Skin of body (tissue), 2 donors: ENCODE measurements around the gene ONECUT2. TPM values are rescaled to one million over a fixed set of nuclear protein-coding genes. Genes with fewer than 3 reads are reported as not detected.

Experiments
- DNase-seq: peaks from one replicate; lab custom pipeline; 2025; lab: John Stamatoyannopoulos, UW
- total RNA-seq: library from RNA; depleted of rRNA; stranded (reverse); fragments of >200 nt; gene quantifications from one replicate; pipeline ENCODE4 v1.2.3, GENCODE V29; 2014

Gene ONECUT2
- total RNA-seq, 1 donor from 2014 or later = 0.10 TPM

DNA sequence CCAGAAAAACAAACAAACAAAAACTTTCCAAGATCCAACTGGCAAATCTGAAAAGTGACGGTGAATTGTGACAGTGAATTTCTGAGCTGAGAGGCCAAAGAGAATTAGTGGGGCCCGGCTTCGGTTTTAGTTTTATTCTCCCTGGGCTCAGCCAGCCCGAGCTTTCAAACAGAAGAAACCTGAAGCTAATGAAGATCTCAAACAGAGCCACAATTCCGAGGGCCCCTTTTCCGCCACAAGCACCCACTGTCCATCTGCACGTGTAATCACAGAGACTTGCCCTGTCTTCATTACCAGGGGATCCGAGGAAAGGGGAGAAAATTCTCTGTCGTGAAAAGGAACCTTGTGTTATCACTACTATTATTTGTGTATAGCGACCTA lies 4.2 kb upstream of the ONECUT2 start:
- no peak for DNase-seq

DNA sequence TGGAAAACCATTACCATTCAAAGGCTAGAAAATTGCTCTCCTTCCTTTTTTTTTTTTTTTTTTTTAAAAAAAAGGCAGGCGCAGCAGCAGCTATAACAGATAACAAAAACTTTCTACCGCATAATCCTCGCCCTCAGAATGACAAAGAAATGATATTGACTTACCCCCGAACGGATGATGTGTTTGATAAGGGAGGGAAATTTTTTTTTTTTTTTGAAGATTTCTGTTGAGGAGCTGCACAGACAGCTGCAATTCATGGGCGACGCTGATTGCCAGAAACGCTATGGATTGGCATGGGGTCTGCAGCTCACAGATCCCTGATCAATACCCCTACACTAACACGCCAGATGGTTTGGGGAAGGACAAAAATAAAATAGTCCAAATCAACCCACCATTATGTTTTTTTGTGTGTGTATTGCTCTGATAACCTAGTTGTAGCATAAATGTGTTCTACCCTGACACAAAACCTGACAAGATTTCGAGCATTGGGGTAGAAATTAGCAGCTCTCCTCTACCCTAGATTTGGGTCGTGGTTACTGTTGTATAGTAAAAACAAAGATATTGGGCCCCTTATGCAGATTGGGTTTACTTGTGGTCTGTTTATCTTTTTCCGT lies 3.6 kb upstream of the ONECUT2 start:
- DNase-seq = no peak

DNA sequence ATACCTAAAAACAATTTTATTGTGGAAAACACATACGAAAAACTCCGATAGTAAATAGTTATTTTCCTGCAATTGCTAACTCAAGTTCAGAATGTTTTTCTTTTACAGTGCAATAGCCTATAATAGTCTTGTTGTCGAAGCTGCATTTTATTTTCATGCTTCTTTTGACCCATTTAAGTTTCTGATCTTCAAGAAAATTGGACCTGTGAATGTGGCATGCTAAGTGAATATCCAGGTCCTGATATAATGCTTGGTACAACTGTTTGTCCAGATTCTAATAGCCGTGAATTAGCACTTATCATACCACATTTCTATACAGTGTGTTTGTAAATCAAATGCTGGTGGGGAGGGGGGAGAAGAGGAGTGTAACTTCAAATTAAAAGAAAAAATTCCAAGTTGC lies 3.0 kb upstream of the ONECUT2 start:
- DNase-seq = no peak

DNA sequence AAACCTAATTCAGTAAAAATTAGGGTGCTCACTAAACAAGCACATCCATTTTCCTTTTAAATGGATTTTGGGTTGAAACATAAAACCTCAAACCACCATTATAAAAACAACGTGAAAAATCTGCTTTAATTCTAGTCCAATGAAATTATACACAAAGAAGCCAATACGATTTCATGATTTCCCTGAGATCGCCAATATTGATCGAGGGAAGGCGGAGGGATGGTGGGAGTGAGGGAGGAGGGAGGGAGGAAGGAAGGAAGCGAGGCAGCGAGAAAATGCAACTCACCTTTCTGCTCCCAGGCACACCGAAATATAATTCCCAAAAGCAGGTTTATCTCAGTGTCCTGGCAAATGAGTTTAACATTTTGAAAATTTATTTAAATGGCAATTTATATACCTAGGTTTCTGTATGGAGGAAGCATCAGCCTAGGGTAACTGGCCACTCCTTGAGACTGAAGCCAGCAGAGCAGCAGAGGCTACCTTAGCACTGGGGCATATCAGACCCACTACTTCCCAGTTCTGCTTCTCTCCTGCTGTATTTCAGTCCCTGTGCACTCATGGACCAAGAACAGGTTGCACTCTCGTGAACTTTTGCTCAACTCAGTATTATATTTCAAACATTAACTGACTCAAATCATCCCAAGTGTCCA lies 2.3 kb upstream of the ONECUT2 start:
- DNase-seq = no peak

DNA sequence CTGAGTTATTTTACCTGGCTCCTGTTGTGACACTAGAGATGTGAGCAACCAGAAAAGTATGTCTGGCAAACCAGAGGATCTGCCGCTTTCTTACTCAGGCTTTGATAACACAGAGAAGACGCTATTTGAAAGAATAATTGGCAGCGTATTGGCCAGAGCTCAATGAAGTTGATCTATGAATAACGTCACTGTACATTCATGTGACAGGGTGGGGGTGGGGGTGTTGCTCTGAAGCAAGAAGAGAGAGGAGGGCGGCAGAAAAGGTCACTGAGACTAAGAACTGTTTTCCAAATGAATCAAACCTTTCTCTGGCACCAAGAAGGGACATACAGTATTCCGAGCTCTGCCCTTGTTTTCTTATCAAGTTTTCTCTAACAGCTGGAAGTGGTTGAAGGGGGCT lies 1.7 kb upstream of the ONECUT2 start:
- DNase-seq = no peak

DNA sequence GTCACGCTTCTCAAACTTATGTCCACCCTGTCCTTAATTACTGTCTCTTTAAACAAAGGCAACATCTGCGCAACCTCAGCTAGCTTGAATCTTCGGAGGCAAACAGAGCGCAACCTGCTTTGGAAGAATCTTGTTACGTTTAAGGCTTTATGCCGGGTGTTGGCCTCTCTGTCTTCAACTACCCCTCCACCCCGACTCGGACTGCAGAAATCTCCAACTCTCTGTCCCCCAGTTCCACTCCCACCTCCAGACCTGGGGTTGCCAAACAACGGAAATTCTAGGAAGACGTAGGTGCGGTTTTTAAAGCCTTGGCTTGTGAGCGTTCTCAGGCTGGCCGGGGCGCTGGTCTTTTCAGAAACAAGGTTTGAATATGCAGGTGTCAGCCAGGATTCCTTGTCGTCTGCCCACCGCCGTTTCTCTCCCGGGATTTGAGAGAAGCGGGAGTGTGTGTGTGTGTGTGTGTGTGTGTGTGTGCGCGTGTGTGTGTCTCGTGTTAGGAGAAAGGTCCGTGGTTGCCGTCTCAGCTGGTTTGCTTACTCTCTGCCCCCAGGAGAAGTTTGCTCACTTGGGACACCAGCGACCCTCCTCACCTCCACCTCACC lies 1.1 kb upstream of the ONECUT2 start:
- no peak for DNase-seq

DNA sequence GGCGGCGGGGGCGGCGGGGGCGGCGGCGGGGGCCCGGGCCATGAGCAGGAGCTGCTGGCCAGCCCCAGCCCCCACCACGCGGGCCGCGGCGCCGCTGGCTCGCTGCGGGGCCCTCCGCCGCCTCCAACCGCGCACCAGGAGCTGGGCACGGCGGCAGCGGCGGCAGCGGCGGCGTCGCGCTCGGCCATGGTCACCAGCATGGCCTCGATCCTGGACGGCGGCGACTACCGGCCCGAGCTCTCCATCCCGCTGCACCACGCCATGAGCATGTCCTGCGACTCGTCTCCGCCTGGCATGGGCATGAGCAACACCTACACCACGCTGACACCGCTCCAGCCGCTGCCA lies 644 bp downstream of the ONECUT2 start:
- no peak for DNase-seq

DNA sequence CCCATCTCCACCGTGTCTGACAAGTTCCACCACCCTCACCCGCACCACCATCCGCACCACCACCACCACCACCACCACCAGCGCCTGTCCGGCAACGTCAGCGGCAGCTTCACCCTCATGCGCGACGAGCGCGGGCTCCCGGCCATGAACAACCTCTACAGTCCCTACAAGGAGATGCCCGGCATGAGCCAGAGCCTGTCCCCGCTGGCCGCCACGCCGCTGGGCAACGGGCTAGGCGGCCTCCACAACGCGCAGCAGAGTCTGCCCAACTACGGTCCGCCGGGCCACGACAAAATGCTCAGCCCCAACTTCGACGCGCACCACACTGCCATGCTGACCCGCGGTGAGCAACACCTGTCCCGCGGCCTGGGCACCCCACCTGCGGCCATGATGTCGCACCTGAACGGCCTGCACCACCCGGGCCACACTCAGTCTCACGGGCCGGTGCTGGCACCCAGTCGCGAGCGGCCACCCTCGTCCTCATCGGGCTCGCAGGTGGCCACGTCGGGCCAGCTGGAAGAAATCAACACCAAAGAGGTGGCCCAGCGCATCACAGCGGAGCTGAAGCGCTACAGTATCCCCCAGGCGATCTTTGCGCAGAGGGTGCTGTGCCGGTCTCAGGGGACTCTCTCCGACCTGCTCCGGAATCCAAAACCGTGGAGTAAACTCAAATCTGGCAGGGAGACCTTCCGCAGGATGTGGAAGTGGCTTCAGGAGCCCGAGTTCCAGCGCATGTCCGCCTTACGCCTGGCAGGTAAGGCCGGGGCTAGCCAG lies 1.2 kb downstream of the ONECUT2 start:
- DNase-seq = no peak

DNA sequence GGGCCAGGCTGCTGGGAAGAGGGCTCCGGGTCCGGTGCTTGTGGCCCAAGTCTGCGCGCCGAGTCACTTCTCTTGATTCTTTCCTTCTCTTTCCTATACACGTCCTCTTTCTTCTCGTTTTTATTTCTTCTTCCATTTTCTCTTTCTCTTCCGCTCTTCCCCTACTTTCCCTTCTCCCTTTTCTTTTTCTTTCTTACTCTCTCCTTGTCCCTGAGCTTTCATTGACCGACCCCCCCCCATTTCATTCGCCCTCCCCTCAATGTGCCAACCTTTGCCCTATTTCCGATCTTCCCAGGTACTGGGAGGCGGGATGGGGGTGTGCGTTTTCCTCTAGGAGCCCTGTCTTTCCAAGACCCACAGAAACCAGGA lies 1.8 kb downstream of the ONECUT2 start:
- DNase-seq = no peak

DNA sequence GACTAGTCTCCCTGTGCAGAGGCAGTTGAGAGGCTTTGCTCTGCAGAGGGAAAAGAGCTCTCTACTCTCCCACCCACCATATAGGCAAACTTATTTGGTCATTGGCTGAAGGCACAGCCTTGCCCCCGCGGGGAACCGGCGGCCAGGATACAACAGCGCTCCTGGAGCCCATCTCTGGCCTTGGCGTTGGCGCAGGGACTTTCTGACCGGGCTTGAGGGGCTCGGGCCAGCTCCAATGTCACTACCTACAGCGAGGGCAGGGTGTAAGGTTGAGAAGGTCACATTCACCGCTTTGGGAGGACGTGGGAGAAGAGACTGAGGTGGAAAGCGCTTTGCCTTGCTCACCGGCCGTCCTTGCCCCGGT lies 2.2 kb downstream of the ONECUT2 start:
- DNase-seq = no peak

DNA sequence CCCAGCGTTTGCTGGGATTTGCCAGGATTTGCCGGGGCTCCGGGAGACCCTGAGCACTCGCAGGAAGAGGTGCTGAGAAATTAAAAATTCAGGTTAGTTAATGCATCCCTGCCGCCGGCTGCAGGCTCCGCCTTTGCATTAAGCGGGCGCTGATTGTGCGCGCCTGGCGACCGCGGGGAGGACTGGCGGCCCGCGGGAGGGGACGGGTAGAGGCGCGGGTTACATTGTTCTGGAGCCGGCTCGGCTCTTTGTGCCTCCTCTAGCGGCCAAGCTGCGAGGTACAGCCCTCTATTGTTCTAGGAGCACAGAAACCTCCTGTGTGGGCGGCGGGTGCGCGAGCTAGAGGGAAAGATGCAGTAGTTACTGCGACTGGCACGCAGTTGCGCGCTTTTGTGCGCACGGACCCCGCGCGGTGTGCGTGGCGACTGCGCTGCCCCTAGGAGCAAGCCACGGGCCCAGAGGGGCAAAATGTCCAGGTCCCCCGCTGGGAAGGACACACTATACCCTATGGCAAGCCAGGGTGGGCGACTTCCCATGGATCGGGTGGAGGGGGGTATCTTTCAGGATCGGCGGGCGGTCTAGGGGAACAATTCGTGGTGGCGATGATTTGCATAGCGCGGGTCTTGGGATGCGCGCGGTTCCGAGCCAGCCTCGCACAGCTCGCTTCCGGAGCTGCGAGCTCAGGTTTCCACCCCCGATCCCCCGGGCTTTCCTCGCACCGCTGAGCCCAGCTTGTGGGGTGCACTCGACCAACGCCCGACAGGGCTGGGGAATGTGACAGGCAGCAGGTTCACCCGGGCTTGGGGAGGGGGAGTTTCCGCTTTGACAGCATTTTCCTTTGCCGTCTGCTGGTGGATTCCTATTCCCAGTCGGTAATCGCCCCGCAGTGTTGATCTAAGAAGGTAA lies 2.8 kb downstream of the ONECUT2 start:
- no peak for DNase-seq

DNA sequence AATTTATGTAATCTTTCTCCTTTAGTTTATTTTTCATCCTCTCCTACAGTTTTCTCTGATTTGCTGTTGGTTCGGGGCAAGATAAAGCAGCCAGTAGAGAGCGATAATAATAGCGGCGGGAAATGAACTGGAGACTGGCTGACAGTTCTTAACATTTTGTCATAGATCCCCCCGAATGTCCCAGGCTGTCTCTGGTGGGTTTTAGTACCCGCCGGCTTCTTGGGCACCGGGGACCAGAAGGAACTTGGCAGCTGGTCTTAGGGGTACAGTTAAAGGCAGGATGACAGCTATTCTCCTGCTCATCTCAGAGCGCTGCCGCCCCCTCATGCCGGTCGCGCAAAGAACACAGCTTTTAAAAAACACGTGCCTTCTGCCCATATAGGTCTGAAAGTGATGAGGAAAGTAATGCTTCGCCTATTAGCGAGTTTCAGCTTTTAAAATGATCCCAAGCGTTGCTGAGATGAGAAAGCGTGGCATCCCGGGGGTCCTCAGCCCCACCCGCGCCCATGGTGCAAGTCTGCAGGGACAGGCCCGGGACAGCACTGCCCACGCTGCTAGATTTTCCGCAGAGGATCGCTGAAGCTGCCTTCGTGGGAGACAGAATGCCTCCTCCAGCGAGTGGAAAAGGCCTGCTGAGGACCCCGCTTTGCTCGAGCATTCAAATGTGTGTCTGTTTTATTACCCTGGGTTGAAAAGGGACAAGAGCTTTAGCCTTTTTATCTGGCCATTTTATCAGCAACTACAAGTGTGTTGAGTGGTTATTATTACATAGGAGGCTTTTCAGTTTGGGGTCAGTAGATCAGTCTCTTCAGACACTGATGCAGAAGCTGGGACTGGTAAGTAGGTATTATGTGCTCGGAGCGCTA lies 3.8 kb downstream of the ONECUT2 start:
- no peak for DNase-seq

DNA sequence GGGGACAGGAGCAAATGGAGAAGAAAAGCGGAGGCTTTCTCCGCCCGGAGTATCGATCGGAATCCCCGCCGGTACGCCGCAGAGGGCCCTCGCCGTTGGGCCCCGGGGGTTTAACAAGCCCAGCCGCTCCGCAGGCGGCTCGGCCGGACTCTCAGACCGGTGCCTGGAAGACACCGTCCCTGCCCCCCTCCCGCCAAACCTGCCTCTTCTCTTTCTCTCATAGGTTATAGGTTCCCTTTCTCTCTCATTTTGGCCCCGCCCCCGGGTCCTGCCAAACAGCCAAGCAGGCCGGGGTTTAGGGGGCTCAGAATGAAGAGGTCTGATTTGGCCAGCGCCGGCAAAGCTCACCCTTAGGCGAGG lies 4.4 kb downstream of the ONECUT2 start:
- no peak for DNase-seq

DNA sequence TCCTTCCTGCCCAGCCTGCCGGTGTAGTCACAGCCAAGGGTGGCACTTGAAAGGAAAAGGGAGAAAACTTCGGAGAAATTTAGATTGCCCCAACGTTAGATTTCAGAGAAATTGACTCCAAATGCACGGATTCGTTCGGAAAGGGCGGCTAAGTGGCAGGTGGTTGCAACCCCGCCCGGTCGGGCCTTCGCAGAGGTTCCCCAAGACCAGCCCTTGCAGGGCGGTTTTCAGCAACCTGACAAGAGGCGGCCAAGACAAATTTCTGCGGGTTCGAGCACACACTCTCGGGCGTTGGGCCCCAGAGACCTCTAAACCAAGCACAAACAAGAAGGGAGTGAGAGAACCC lies 4.8 kb downstream of the ONECUT2 start:
- no peak for DNase-seq

DNA sequence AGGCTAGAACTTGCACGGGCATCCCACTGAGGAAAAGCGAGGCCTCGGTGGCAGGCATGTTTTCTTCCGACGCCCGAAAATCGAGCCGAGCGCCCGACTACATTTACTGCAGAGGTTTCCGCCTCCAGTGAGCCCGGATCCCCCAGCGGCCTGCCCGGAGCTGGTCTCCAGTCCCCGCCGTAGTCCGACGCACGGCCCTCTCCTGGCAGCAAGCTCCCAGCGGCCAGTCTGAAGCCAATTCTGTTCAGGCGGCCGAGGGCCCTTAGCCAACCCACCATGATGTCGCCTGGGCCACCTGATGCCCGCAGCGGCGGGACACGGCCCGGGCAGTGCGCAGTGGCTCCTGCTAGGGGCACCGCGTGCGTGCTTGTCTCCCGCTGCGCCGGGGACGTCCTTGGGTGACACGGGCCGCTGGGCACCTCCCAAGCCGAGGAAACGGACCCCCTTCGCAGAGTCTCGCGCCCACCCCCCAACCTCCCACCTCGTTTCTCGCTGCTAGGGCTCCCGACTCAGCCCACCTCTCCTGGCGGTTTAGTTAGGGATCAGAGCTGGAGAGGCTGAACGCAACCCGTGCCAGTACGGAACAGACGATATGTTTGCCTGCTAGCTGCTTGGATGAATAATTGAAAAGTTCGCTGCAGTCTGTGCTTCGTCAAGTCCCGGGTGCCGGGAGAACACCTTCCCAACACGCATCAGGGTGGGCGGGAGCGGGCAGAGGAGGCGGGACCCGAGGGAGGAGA lies 5.3 kb downstream of the ONECUT2 start:
- no peak for DNase-seq

DNA sequence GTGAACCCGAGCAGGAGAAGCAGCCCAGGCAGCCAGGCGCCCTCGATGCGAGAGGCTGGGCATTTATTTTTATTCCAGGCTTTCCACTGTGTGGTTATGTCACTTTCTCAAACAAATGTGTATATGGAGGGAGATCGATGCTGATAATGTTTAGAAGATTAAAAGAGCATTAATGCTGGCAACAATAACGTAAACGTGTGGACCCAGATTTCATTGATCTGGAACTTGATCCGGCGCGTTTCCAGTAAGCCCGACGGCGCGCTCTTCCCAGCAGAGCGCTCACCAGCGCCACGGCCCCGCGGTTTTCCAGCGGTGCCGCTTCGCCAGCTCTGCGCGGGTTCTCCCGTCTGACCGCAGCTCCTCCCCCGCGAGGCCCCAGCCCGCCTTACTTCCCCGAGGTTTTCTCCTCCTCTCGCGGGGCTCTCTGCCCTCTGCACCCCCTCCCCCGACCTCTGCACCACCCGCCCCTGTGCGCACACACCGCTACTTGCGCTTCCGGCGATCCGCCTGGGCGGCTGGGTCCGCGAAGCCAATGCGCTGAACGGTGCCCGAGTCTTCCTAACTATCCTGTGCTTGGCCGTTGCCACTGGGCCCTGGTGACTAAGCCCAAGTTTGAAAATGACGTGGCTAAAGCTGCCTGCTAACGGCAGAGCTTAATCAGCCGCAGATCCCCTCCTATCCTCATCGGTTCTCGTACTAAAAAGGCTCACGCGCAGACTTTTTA lies 6.1 kb downstream of the ONECUT2 start:
- no peak for DNase-seq

DNA sequence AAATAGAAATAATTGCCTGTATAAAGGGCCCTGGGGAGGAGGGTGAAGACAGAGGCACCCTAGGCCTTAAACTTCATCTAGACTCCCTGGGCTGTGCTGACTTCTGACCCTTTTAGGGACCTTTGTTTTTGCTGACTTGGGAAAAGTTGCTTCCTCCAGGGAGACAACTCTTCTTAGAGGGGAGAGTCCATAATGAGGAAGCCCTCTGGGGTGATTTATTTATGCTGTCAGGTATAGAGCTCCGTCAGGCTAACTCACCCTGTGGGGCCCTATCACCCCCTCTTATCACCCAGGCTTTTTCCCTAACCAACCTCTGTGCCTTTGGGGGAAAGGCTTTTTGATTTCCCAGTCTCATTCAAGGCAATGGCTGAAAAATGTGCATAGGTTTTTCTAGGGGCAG lies 8.1 kb downstream of the ONECUT2 start:
- DNase-seq = no peak

DNA sequence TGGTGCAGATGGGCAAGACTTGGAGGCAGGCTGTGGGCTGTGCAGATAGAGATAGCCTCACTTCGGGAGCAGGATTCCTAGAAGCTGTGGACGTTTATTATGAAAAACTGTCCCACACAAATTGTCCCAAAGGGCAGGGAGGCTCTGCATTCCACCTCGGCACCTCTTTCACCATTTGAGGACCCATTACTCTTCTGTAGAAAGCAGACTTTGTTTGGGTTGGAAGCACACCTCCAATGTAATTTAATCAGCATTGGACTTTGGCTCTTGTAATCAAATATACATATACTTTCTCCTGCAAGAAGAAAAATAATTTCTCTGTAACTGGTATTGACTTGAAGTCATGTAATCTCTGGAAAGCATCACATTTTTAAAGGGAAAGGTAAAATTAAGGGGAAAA lies 8.5 kb downstream of the ONECUT2 start:
- DNase-seq = no peak

DNA sequence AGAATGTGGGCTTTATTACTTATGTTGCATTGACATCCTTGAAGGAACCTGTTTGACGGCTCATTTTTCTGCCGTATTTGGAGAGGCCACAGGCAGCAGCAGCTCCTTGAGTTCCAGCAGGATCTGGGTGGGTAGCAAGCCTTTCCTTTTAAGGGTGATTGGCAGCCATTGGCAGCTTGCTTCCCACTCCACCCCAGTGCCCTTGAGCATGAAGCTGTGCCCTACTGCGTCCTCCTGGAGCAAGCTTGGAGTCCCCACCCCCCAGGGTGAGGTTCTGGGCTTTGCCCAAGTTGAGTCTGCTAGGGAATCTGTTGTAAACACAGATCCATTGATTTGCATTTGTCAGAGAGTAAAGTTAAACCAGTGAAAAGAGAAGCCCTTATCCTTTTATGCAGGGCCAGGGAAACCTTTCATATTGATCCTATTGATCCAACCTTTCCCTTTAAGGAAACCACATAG lies 9.2 kb downstream of the ONECUT2 start:
- no peak for DNase-seq
